Testis (tissue), 3 donors: Measurements from ENCODE around the gene KCND3. TPM values are rescaled to one million over a fixed set of nuclear protein-coding genes. Genes with fewer than 3 reads are reported as not detected.

Experiments
- DNase-seq: peaks from one replicate; pipeline ENCODE4 v3.0.0-alpha.2; 2019
- H3K27ac ChIP-seq, 2 donors: fragments of 200-600 bp; sonication (generic); one replicate each; pipeline ENCODE4 v1.5.1; 2019
- H3K27me3 ChIP-seq: fragments of 200-600 bp; sonication (generic); one replicate; pipeline ENCODE4 v1.5.1; 2019
- H3K36me3 ChIP-seq: fragments of 200-600 bp; sonication (generic); one replicate; pipeline ENCODE4 v1.5.1; 2017; ENCODE audit warnings: low read depth; ENCODE audit errors: missing control alignments
- H3K4me1 ChIP-seq: fragments of 200-600 bp; sonication (generic); one replicate; pipeline ENCODE4 v1.5.1; 2019
- H3K4me3 ChIP-seq, 2 donors: fragments of 200-600 bp; sonication (generic); one replicate each; pipeline ENCODE4 v1.5.1; 2017 to 2019
- H3K9me3 ChIP-seq: fragments of 200-600 bp; sonication (generic); one replicate; pipeline ENCODE4 v1.5.1; 2017
- CTCF ChIP-seq, 3 experiments: fragments of 450-650 bp in 2 of 3; fragments of 200-600 bp in 1 of 3; sonication (generic) in 1 of 3; IDR thresholded peaks; one replicate each; pipeline ENCODE4 v1.5.1; 2016 to 2019; ENCODE audit warnings: antibody characterized with exemption in 3 of 3, mild to moderate bottlenecking in 2 of 3, moderate library complexity in 1 of 3
- POLR2A ChIP-seq: fragments of 450-650 bp; IDR thresholded peaks from one replicate; pipeline ENCODE4 v1.6.1; 2017; ENCODE audit warnings: antibody characterized with exemption, mild to moderate bottlenecking, moderate library complexity
- WGBS, 2 donors: methylation state at CpG; one replicate each; pipeline ENCODE4 v1.1.5; 2018; 5-methylcytosine and 5-hydroxymethylcytosine counted together
- intact Hi-C: fragments of 100-400 bp; cut with DNase I; formaldehyde crosslinking; loops from one replicate; pipeline ENCODE4 v1.15.1; 2023; ENCODE audit warnings: low total_unique reads
- polyA plus RNA-seq: library from polyadenylated mRNA; stranded (reverse); fragments of 350-450 nt; fragmentation: Illumina TruSeq; extraction: RNeasy Lipid Tissue Mini Kit (QIAGEN cat#74804); gene quantifications from one replicate; pipeline ENCODE4 v1.2.3, GENCODE V29; 2014; ENCODE audit warnings: low read depth, low replicate concordance; ENCODE audit not compliant: insufficient read depth
- total RNA-seq, 2 donors: library from RNA; depleted of rRNA; stranded (reverse); fragments of >200 nt; gene quantifications; one replicate each; pipeline ENCODE4 v1.2.3, GENCODE V29; 2016

Gene KCND3
- total and polyA plus RNA-seq, 3 donors from 2014 or later, result 5.5 to 6.6 (median 6.0) TPM

- H3K36me3 ChIP-seq, result no peaks in the 10 kb centered on the region
- no peak for DNase-seq
- intact Hi-C loops, result no loop called here
- H3K4me1 ChIP-seq, result no peaks in the 10 kb centered on the region
- H3K4me3 ChIP-seq, result no peak overlapping the region
- no peaks in the 10 kb centered on the region for H3K9me3 ChIP-seq
- no peak overlapping the region for H3K27ac ChIP-seq
- TF ChIP-seq CTCF (IDR thresholded peaks at IDR 0.05) (no peak), POLR2A (no peak)
- whole genome bisulfite sequencing, 2 donors, result 77 to 79% methylated on average over 10 to 20 of the region's 20 CpGs
- no peaks in the 10 kb centered on the region for H3K27me3 ChIP-seq
Observed at GRCh38 chr1:111904478-111905218, 84.8 kb downstream of the KCND3 start.

- DNase-seq, result no peak
- H3K9me3 ChIP-seq, result no peaks in the 10 kb centered on the region
- 79 to 95% methylated on average over 3 of the region's 3 CpGs for whole genome bisulfite sequencing, 2 donors
- TF ChIP-seq CTCF (IDR thresholded peaks at IDR 0.05) (no peak), POLR2A (no peak)
- H3K36me3 ChIP-seq, result no peaks in the 10 kb centered on the region
- H3K27me3 ChIP-seq, result no peaks in the 10 kb centered on the region
- H3K27ac ChIP-seq, result no peak overlapping the region
- intact Hi-C loops, result no loop called here
- no peaks in the 10 kb centered on the region for H3K4me1 ChIP-seq
- H3K4me3 ChIP-seq, result no peak overlapping the region
Observed at GRCh38 chr1:111903871-111904449, 85.5 kb downstream of the KCND3 start.

GRCh38 chr1:111903148-111903870, 86.2 kb downstream of the KCND3 start:
- Histone ChIP-seq H3K27ac (no peak overlapping the region), H3K27me3 (no peaks in the 10 kb centered on the region), H3K36me3 (no peaks in the 10 kb centered on the region), H3K4me1 (no peaks in the 10 kb centered on the region), H3K9me3 (no peaks in the 10 kb centered on the region), H3K4me3 (no peak overlapping the region)
- intact Hi-C loops, result no loop called here
- WGBS, 2 donors, result 80 to 82% methylated on average over 4 of the region's 4 CpGs
- no peak for DNase-seq
- no peak for TF ChIP-seq CTCF (IDR thresholded peaks at IDR 0.05)
- TF ChIP-seq POLR2A, result no peak

GRCh38 chr1:111895469-111895868, 94.0 kb downstream of the KCND3 start:
- Histone ChIP-seq H3K4me1 (no peaks in the 10 kb centered on the region), H3K36me3 (no peaks in the 10 kb centered on the region), H3K4me3 (no peak overlapping the region), H3K9me3 (no peaks in the 10 kb centered on the region), H3K27me3 (no peaks in the 10 kb centered on the region), H3K27ac (no peak overlapping the region)
- TF ChIP-seq POLR2A, result no peak
- TF ChIP-seq CTCF (IDR thresholded peaks at IDR 0.05), result no peak
- intact Hi-C loops, result no loop called here
- DNase-seq, result no peak
- 35 to 38% methylated on average over 14 to 16 of the region's 16 CpGs for WGBS, 2 donors
